K562 treated with DMSO at 1 percent for 12 hours (cell line): ENCODE measurements around the gene DPP10. TPM values are rescaled to one million over a fixed set of nuclear protein-coding genes. Genes with fewer than 3 reads are reported as not detected.

Source experiments
- total RNA-seq: library from RNA; unstranded; fragments of 300-600 nt; gene quantifications from 2 replicates; pipeline ENCODE4 v1.2.3, GENCODE V29; 2022; ENCODE audit not compliant: insufficient read depth

DPP10 gene
- total RNA-seq, result not detected in 2 replicates

GRCh38 chr2:114442510-114442909, at the start of gene DPP10:
Gene DPP10, plus strand, starts transcription at chr2:114442641.

